H9 (cell line): ENCODE data around the gene CSAD. TPM values are rescaled to one million over a fixed set of nuclear protein-coding genes. Genes with fewer than 3 reads are reported as not detected.

ENCODE experiments used
- DNase-seq: peaks from one replicate; pipeline ENCODE4 v3.0.0-alpha.2; 2017
- H2AFZ ChIP-seq: one replicate; pipeline ENCODE4 v1.6.1; 2013; ENCODE audit warnings: mild to moderate bottlenecking, low read length, control low read depth, moderate library complexity
- H2AK5ac ChIP-seq: 2 replicates; pipeline ENCODE4 v1.6.1; 2013; ENCODE audit warnings: low read length, control low read depth, mixed read lengths; ENCODE audit not compliant: insufficient read length
- H2BK120ac ChIP-seq: one replicate; pipeline ENCODE4 v1.6.1; 2013; ENCODE audit warnings: low read depth, mild to moderate bottlenecking, low read length, control low read depth, inconsistent platforms; ENCODE audit not compliant: poor library complexity, severe bottlenecking
- H2BK12ac ChIP-seq: 2 replicates; pipeline ENCODE4 v1.6.1; 2013; ENCODE audit warnings: low read length, control low read depth, mixed read lengths, low read depth; ENCODE audit not compliant: insufficient read length
- H2BK15ac ChIP-seq: 2 replicates; pipeline ENCODE4 v1.6.1; 2013; ENCODE audit warnings: low read depth, low read length, control low read depth
- H2BK20ac ChIP-seq: one replicate; pipeline ENCODE4 v1.6.1; 2013; ENCODE audit warnings: low read depth, mild to moderate bottlenecking, low read length, control low read depth, inconsistent platforms; ENCODE audit not compliant: poor library complexity, severe bottlenecking
- H2BK5ac ChIP-seq: 2 replicates; pipeline ENCODE4 v1.6.1; 2013; ENCODE audit warnings: low read length, control low read depth, mixed read lengths; ENCODE audit not compliant: insufficient read length
- H3K14ac ChIP-seq: 2 replicates; pipeline ENCODE4 v1.6.1; 2013; ENCODE audit warnings: low read length, control low read depth; ENCODE audit not compliant: insufficient read depth
- H3K18ac ChIP-seq: 2 replicates; pipeline ENCODE4 v1.6.1; 2013; ENCODE audit warnings: low read depth, mild to moderate bottlenecking, mixed read lengths, low read length, control low read depth; ENCODE audit not compliant: insufficient read length
- H3K23ac ChIP-seq: 2 replicates; pipeline ENCODE4 v1.6.1; 2013; ENCODE audit warnings: low read length, control low read depth, mixed read lengths, low read depth; ENCODE audit not compliant: insufficient read length
- H3K23me2 ChIP-seq: 2 replicates; pipeline ENCODE4 v1.6.1; 2013; ENCODE audit warnings: low read depth, mild to moderate bottlenecking, mixed read lengths, low read length, control low read depth; ENCODE audit not compliant: insufficient read length, poor library complexity, severe bottlenecking
- H3K27ac ChIP-seq: 2 replicates; pipeline ENCODE4 v1.5.1; 2013; ENCODE audit warnings: low read length, control low read depth, mixed read lengths, low read depth; ENCODE audit not compliant: insufficient read length
- H3K27me3 ChIP-seq: 2 replicates; pipeline ENCODE4 v1.6.1; 2013; ENCODE audit warnings: low read length, control low read depth, inconsistent platforms; ENCODE audit not compliant: insufficient read depth
- H3K4ac ChIP-seq: 2 replicates; pipeline ENCODE4 v1.6.1; 2013; ENCODE audit warnings: low read depth, mild to moderate bottlenecking, control low read depth, inconsistent platforms, low read length, moderate library complexity
- H3K4me1 ChIP-seq: 2 replicates; pipeline ENCODE4 v1.6.1; 2013; ENCODE audit warnings: low read length, control low read depth, inconsistent platforms; ENCODE audit not compliant: insufficient read depth
- H3K4me2 ChIP-seq: 2 replicates; pipeline ENCODE4 v1.6.1; 2013; ENCODE audit warnings: low read length, control low read depth, mixed read lengths; ENCODE audit not compliant: insufficient read length, insufficient read depth
- H3K56ac ChIP-seq: 2 replicates; pipeline ENCODE4 v1.6.1; 2013; ENCODE audit warnings: low read depth, mild to moderate bottlenecking, mixed read lengths, low read length, control low read depth; ENCODE audit not compliant: insufficient read length
- H3K79me1 ChIP-seq: 2 replicates; pipeline ENCODE4 v1.6.1; 2013; ENCODE audit warnings: low read depth, mild to moderate bottlenecking, moderate library complexity, low read length, control low read depth, inconsistent platforms; ENCODE audit not compliant: insufficient read depth, poor library complexity, severe bottlenecking
- H3K79me2 ChIP-seq: 2 replicates; pipeline ENCODE4 v1.6.1; 2013; ENCODE audit warnings: low read length, control low read depth, inconsistent platforms; ENCODE audit not compliant: insufficient read depth
- H3K9ac ChIP-seq: 2 replicates; pipeline ENCODE4 v1.6.1; 2013; ENCODE audit warnings: low read length, control low read depth, mixed read lengths; ENCODE audit not compliant: insufficient read length; ENCODE audit errors: extremely low read depth
- H3K9me3 ChIP-seq: one replicate; pipeline ENCODE4 v1.6.1; 2013; ENCODE audit warnings: low read depth, low read length, inconsistent platforms; ENCODE audit not compliant: control insufficient read depth
- H3T11ph ChIP-seq: one replicate; pipeline ENCODE4 v1.6.1; 2013; ENCODE audit warnings: mild to moderate bottlenecking, low read length, control low read depth, inconsistent platforms
- H4K20me1 ChIP-seq: one replicate; pipeline ENCODE4 v1.6.1; 2013; ENCODE audit not compliant: control insufficient read depth, insufficient read length, insufficient read depth
- H4K5ac ChIP-seq: 2 replicates; pipeline ENCODE4 v1.6.1; 2013; ENCODE audit warnings: low read depth, mild to moderate bottlenecking, mixed read lengths, low read length, control low read depth; ENCODE audit not compliant: insufficient read length
- H4K8ac ChIP-seq: replicated peaks from 2 replicates; pipeline ENCODE4 v1.6.1; 2013; ENCODE audit warnings: low read length, control low read depth, mixed read lengths, low read depth; ENCODE audit not compliant: insufficient read length
- H4K91ac ChIP-seq: 2 replicates; pipeline ENCODE4 v1.6.1; 2013; ENCODE audit warnings: low read depth, mild to moderate bottlenecking, moderate library complexity, mixed read lengths, low read length, control low read depth; ENCODE audit not compliant: insufficient read length
- H3K27ac Mint-ChIP-seq, 3 experiments: 2 replicates in 2 of 3; 3 replicates in 1 of 3; pipeline ENCODE4 v1.8.0; 2020 to 2021; ENCODE audit warnings: mixed read lengths in 3 of 3, mild to moderate bottlenecking in 1 of 3, moderate library complexity in 1 of 3
- H3K27me3 Mint-ChIP-seq: 2 replicates; pipeline ENCODE4 v1.8.0; 2021; ENCODE audit warnings: low read depth, mild to moderate bottlenecking, moderate library complexity, mixed read lengths
- H3K36me3 Mint-ChIP-seq, 3 experiments: 2 replicates in 2 of 3; 3 replicates in 1 of 3; pipeline ENCODE4 v1.8.0; 2020 to 2021; ENCODE audit warnings: low read depth in 3 of 3, mixed read lengths in 3 of 3; ENCODE audit not compliant: insufficient read depth in 1 of 3
- H3K4me1 Mint-ChIP-seq, 2 experiments: 2 replicates each; pipeline ENCODE4 v1.8.0; 2020; ENCODE audit warnings: mixed read lengths in 2 of 2
- H3K4me3 Mint-ChIP-seq, 2 experiments: 2 replicates in 1 of 2; 3 replicates in 1 of 2; pipeline ENCODE4 v1.8.0; 2020 to 2021; ENCODE audit warnings: mild to moderate bottlenecking in 2 of 2, mixed read lengths in 2 of 2, moderate library complexity in 1 of 2
- H3K9me3 Mint-ChIP-seq, 2 experiments: 2 replicates in 1 of 2; 3 replicates in 1 of 2; pipeline ENCODE4 v1.8.0; 2020; ENCODE audit warnings: mild to moderate bottlenecking in 2 of 2, mixed read lengths in 2 of 2, moderate library complexity in 1 of 2
- CTCF ChIP-seq: fragments of 200-600 bp; sonication (generic); conservative IDR thresholded peaks from 3 replicates; pipeline ENCODE4 v1.8.0; 2021; ENCODE audit warnings: antibody characterized with exemption, mild to moderate bottlenecking
- WGBS: extraction: QIAGEN DNeasy Blood & Tissue Kit; methylation state at CpG from one replicate; pipeline ENCODE4 v1.1.7; 2013; ENCODE audit warnings: missing lambda C conversion rate, low lambda C conversion rate, mixed read lengths; ENCODE audit not compliant: insufficient read length; ENCODE audit errors: extremely low coverage; 5-methylcytosine and 5-hydroxymethylcytosine counted together
- total RNA-seq: library from RNA; stranded (reverse); gene quantifications from 2 replicates; pipeline ENCODE4 v1.2.1, GENCODE V29; 2021

The CSAD gene
- total RNA-seq, 1 experiment from 2014 or later = 7.4 TPM

DNA sequence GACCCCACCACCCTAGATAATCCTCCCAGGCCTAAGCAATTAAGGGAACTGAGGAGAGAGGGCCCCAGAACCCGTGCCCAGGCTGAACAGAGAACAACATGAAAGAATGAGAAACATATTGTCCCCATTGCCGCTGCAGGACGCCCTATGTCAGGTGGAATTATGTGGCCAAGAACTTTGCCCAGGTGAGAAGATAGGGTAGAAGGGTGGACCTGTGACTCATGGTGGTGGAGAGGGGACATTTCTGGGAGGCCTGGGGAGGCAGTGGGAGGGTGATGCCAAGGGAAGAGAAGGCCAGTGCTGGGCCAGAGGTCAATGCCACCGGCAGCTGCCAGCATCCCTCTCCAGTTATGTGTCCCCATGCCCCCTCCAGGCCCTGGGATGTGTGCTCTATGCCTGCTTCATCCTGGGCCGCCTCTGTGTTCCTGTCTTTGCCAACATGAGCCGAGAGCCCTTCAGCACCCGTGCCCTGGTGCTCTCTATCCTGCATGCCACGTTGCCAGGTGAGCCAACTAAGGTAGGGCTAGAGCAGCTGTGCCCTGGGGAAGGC is 61.9 kb downstream of the CSAD start:
- WGBS = no CpG with 5 or more reads among the region's 8 CpGs

More for the DNA sequence above, 61.9 kb downstream of the CSAD start:
- no peaks in the 10 kb centered on the region for H4K20me1 ChIP-seq
- H3K9me3 ChIP-seq = no peaks in the 10 kb centered on the region
- no peak overlapping the region for H2AK5ac ChIP-seq
- no peak overlapping the region for H4K5ac ChIP-seq
- no peak overlapping the region for H2AFZ ChIP-seq
- H3K4ac ChIP-seq = no peak overlapping the region
- no peak overlapping the region for H3K14ac ChIP-seq
- H2BK120ac ChIP-seq = no peak overlapping the region
- Mint-ChIP-seq H3K4me3 (no peak overlapping the region), H3K9me3 (peaks cover 0 to 4% of the 10 kb centered on the region in 2 experiments; a peak in 1 of 5 replicates), H3K36me3 (no peaks in the 10 kb centered on the region), H3K4me1 (peaks cover 0 to 5% of the 10 kb centered on the region in 2 experiments; a peak in 1 of 4 replicates), H3K27ac (no peak overlapping the region), H3K27me3 (peaks cover 38% of the 10 kb centered on the region)
- no peak overlapping the region for H2BK20ac ChIP-seq
- H3K23ac ChIP-seq = no peak overlapping the region
- H2BK12ac ChIP-seq = no peak overlapping the region
- H3K79me1 ChIP-seq = no peaks in the 10 kb centered on the region
- no peak overlapping the region for H4K8ac ChIP-seq
- no peak overlapping the region for H3K18ac ChIP-seq
- H3K27ac ChIP-seq = no peak overlapping the region
- DNase-seq = no peak
- no peaks in the 10 kb centered on the region for H3K4me1 ChIP-seq
- no peak overlapping the region for H2BK15ac ChIP-seq
- no peaks in the 10 kb centered on the region for H3K27me3 ChIP-seq
- no peak for TF ChIP-seq CTCF
- no peak overlapping the region for H3K56ac ChIP-seq
- H3K4me2 ChIP-seq = no peak overlapping the region
- H3K79me2 ChIP-seq = no peaks in the 10 kb centered on the region
- H3K9ac ChIP-seq = no peak overlapping the region
- H4K91ac ChIP-seq = no peak overlapping the region
- H3K23me2 ChIP-seq = no peaks in the 10 kb centered on the region
- no peak overlapping the region for H2BK5ac ChIP-seq
- no peak overlapping the region for H3T11ph ChIP-seq
